Neural cell (in vitro differentiated cells): ENCODE results near the gene NDUFA5. TPM values are rescaled to one million over a fixed set of nuclear protein-coding genes. Genes with fewer than 3 reads are reported as not detected.

Experiments
- H2AFZ ChIP-seq: fragments of 200-600, 300-800 bp; sonication (generic), shearing (Covaris generic); 2 replicates; pipeline ENCODE4 v1.6.0; 2014; ENCODE audit warnings: low read depth, mild to moderate bottlenecking, antibody characterized with exemption, low read length, moderate library complexity
- H3F3A ChIP-seq: fragments of 200-600 bp; shearing (Covaris generic); 2 replicates; pipeline ENCODE4 v1.6.1; 2016; ENCODE audit warnings: mild to moderate bottlenecking, moderate library complexity, mixed read lengths, antibody characterized with exemption, low read length; ENCODE audit not compliant: insufficient read depth, poor library complexity, severe bottlenecking
- H3K27ac ChIP-seq: fragments of 200-600, 300-800 bp; sonication (generic), shearing (Covaris generic); 2 replicates; pipeline ENCODE4 v1.5.1; 2014; ENCODE audit warnings: mild to moderate bottlenecking, low read length, moderate library complexity
- H3K27me3 ChIP-seq: fragments of 300-800, 200-600 bp; sonication (generic), shearing (Covaris generic); 2 replicates; pipeline ENCODE4 v1.6.0; 2014; ENCODE audit warnings: mild to moderate bottlenecking, low read depth, low read length, moderate library complexity; ENCODE audit not compliant: insufficient read depth
- H3K36me3 ChIP-seq: fragments of 300-800, 200-600 bp; sonication (generic), shearing (Covaris generic); 2 replicates; pipeline ENCODE4 v1.5.1; 2014; ENCODE audit warnings: mild to moderate bottlenecking, antibody characterized with exemption, low read length, moderate library complexity; ENCODE audit not compliant: insufficient read depth
- H3K4me2 ChIP-seq: fragments of 300-800, 200-600 bp; sonication (generic), shearing (Covaris generic); 2 replicates; pipeline ENCODE4 v1.6.0; 2014; ENCODE audit warnings: mild to moderate bottlenecking, low read length
- H3K4me3 ChIP-seq: fragments of 300-800, 200-600 bp; sonication (generic), shearing (Covaris generic); 2 replicates; pipeline ENCODE4 v1.5.1; 2014; ENCODE audit warnings: mild to moderate bottlenecking, low read length, moderate library complexity
- H3K79me2 ChIP-seq: fragments of 200-600 bp; shearing (Covaris generic); replicated peaks from 2 replicates; pipeline ENCODE4 v1.6.0; 2014; ENCODE audit warnings: mild to moderate bottlenecking, low read length, moderate library complexity; ENCODE audit not compliant: insufficient read depth
- H3K9ac ChIP-seq: fragments of 300-800, 200-600 bp; sonication (generic), shearing (Covaris generic); 2 replicates; pipeline ENCODE4 v1.6.1; 2016; ENCODE audit warnings: mild to moderate bottlenecking, low read length, mixed read lengths
- H3K9me2 ChIP-seq: fragments of 200-600 bp; shearing (Covaris generic); 2 replicates; pipeline ENCODE4 v1.6.1; 2016; ENCODE audit warnings: mild to moderate bottlenecking, low read length, mixed read lengths; ENCODE audit not compliant: insufficient read depth
- H3K9me3 ChIP-seq: fragments of 200-600, 300-800 bp; sonication (generic), shearing (Covaris generic); 2 replicates; pipeline ENCODE4 v1.6.1; 2016; ENCODE audit warnings: mild to moderate bottlenecking, mixed run types, low read length, moderate library complexity, mixed read lengths
- H4K20me1 ChIP-seq: fragments of 200-600 bp; shearing (Covaris generic); 2 replicates; pipeline ENCODE4 v1.6.1; 2016; ENCODE audit warnings: mild to moderate bottlenecking, mixed run types; ENCODE audit not compliant: insufficient read depth
- EP300 ChIP-seq: fragments of 450-650 bp; conservative IDR thresholded peaks from 2 replicates; pipeline ENCODE4 v1.6.1; 2014; ENCODE audit warnings: antibody characterized with exemption, mild to moderate bottlenecking, moderate library complexity; ENCODE audit not compliant: poor library complexity, severe bottlenecking
- EZH2 ChIP-seq: fragments of 200-600, 300-800 bp; shearing (Covaris generic), sonication (generic); IDR thresholded peaks from 2 replicates; pipeline ENCODE4 v1.6.1; 2014; ENCODE audit warnings: antibody characterized with exemption, low read length, borderline replicate concordance, mild to moderate bottlenecking; ENCODE audit not compliant: insufficient read depth, poor library complexity, severe bottlenecking
- MXI1 ChIP-seq: fragments of 450-650 bp; conservative IDR thresholded peaks from 2 replicates; pipeline ENCODE4 v1.6.1; 2014; ENCODE audit warnings: antibody characterized with exemption, mild to moderate bottlenecking; ENCODE audit not compliant: poor library complexity, severe bottlenecking
- POLR2AphosphoS5 ChIP-seq: IDR thresholded peaks from 2 replicates; pipeline ENCODE4 v1.6.1; 2012
- RAD21 ChIP-seq: fragments of 450-650 bp; conservative IDR thresholded peaks from 2 replicates; pipeline ENCODE4 v1.6.1; 2014; ENCODE audit warnings: antibody characterized with exemption, mild to moderate bottlenecking, moderate library complexity
- SMC3 ChIP-seq: fragments of 450-650 bp; conservative IDR thresholded peaks from 2 replicates; pipeline ENCODE4 v1.6.1; 2014; ENCODE audit warnings: antibody characterized with exemption, mild to moderate bottlenecking, moderate library complexity; ENCODE audit not compliant: poor library complexity
- TAF1 ChIP-seq: IDR thresholded peaks from 2 replicates; pipeline ENCODE4 v1.6.1; 2012; ENCODE audit warnings: low read depth
- polyA plus RNA-seq: library from polyadenylated mRNA; depleted of rRNA; stranded (reverse); fragments of >200 nt; gene quantifications from 2 replicates; pipeline ENCODE4 v1.2.3, GENCODE V29; 2014
- TF ChIP-seq, protein P1 (sequence below): fragments of 450-650 bp; IDR thresholded peaks from 2 replicates; pipeline ENCODE4 v1.5.1; 2014; ENCODE audit warnings: antibody characterized with exemption, mild to moderate bottlenecking, moderate library complexity; ENCODE audit not compliant: poor library complexity, severe bottlenecking
- TF ChIP-seq, protein P2 (sequence below): IDR thresholded peaks from 2 replicates; pipeline ENCODE4 v1.6.1; 2012; ENCODE audit warnings: borderline replicate concordance

The NDUFA5 gene
- polyA plus RNA-seq, 1 donor from 2014 or later = 406 TPM

DNA sequence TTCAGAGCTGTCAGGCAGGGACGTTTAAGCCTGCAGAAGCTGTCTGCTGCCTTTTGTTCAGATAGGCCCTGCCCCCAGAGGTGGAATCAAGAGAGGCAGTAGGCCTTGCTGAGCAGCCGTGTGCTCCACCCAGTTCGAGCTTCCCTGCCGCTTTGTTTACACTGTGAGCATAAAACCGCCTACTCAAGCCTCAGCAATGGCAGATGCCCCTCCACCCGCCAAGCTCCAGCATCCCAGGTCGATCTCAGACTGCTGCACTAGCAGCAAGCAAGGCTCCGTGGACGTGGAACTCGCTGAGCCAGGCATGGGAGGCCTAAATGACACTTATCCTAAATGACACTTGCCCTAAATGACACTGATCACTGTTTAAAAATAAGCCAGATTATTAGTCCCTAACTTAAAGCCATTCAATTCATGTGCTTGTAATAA is 37.2 kb upstream of the NDUFA5 start:
- TF ChIP-seq POLR2AphosphoS5 (peak; percentile 15), SMC3 (no peak)
- H2AFZ ChIP-seq = no peak overlapping the region
- no peaks in the 10 kb centered on the region for H3K79me2 ChIP-seq
- H3F3A ChIP-seq = no peaks in the 10 kb centered on the region
- H3K9me2 ChIP-seq = no peaks in the 10 kb centered on the region
- no peak overlapping the region for H3K4me2 ChIP-seq
- no peak overlapping the region for H3K9ac ChIP-seq
- H3K4me3 ChIP-seq = no peak overlapping the region
- H3K9me3 ChIP-seq = no peaks in the 10 kb centered on the region
- H3K36me3 ChIP-seq = no peaks in the 10 kb centered on the region
- H3K27me3 ChIP-seq = no peaks in the 10 kb centered on the region
- H4K20me1 ChIP-seq = no peaks in the 10 kb centered on the region
- H3K27ac ChIP-seq = no peak overlapping the region

DNA sequence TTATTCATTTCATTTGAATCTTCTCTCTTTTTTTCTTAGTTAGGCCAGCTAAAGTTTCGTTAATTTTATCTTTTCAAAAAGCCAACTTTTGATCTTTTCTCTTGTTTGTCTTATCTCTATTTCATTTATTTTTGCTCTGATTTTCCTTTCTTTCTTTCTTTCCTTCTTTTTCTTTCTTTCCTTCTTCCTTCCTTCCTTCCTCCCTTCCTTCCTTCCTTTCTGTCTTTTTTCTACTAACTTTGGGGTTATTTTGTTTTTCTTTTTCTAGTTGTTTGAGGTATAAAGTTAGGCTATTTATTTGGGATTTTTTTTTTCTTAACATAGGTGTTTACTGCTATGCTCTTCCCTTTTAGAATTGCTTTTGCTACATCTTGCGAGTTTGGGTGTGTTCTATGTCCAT is 30.8 kb upstream of the NDUFA5 start:
- Histone ChIP-seq H3K4me3 (no peak overlapping the region), H3K4me2 (no peak overlapping the region), H4K20me1 (no peaks in the 10 kb centered on the region), H3K36me3 (no peaks in the 10 kb centered on the region), H2AFZ (no peak overlapping the region), H3K27me3 (no peaks in the 10 kb centered on the region), H3K27ac (no peak overlapping the region), H3K79me2 (no peaks in the 10 kb centered on the region), H3K9ac (no peak overlapping the region), H3K9me2 (no peaks in the 10 kb centered on the region), H3F3A (no peaks in the 10 kb centered on the region), H3K9me3 (no peaks in the 10 kb centered on the region)
- TF ChIP-seq, protein P1, sequence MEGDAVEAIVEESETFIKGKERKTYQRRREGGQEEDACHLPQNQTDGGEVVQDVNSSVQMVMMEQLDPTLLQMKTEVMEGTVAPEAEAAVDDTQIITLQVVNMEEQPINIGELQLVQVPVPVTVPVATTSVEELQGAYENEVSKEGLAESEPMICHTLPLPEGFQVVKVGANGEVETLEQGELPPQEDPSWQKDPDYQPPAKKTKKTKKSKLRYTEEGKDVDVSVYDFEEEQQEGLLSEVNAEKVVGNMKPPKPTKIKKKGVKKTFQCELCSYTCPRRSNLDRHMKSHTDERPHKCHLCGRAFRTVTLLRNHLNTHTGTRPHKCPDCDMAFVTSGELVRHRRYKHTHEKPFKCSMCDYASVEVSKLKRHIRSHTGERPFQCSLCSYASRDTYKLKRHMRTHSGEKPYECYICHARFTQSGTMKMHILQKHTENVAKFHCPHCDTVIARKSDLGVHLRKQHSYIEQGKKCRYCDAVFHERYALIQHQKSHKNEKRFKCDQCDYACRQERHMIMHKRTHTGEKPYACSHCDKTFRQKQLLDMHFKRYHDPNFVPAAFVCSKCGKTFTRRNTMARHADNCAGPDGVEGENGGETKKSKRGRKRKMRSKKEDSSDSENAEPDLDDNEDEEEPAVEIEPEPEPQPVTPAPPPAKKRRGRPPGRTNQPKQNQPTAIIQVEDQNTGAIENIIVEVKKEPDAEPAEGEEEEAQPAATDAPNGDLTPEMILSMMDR = no peak
- TF ChIP-seq, protein P2, sequence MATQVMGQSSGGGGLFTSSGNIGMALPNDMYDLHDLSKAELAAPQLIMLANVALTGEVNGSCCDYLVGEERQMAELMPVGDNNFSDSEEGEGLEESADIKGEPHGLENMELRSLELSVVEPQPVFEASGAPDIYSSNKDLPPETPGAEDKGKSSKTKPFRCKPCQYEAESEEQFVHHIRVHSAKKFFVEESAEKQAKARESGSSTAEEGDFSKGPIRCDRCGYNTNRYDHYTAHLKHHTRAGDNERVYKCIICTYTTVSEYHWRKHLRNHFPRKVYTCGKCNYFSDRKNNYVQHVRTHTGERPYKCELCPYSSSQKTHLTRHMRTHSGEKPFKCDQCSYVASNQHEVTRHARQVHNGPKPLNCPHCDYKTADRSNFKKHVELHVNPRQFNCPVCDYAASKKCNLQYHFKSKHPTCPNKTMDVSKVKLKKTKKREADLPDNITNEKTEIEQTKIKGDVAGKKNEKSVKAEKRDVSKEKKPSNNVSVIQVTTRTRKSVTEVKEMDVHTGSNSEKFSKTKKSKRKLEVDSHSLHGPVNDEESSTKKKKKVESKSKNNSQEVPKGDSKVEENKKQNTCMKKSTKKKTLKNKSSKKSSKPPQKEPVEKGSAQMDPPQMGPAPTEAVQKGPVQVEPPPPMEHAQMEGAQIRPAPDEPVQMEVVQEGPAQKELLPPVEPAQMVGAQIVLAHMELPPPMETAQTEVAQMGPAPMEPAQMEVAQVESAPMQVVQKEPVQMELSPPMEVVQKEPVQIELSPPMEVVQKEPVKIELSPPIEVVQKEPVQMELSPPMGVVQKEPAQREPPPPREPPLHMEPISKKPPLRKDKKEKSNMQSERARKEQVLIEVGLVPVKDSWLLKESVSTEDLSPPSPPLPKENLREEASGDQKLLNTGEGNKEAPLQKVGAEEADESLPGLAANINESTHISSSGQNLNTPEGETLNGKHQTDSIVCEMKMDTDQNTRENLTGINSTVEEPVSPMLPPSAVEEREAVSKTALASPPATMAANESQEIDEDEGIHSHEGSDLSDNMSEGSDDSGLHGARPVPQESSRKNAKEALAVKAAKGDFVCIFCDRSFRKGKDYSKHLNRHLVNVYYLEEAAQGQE = no peak
- no peak for TF ChIP-seq RAD21
- TF ChIP-seq MXI1 = no peak
- TF ChIP-seq EP300 = no peak
- TF ChIP-seq TAF1 = no peak
- TF ChIP-seq SMC3 = no peak
- no peak for TF ChIP-seq EZH2
- TF ChIP-seq POLR2AphosphoS5 = no peak

DNA sequence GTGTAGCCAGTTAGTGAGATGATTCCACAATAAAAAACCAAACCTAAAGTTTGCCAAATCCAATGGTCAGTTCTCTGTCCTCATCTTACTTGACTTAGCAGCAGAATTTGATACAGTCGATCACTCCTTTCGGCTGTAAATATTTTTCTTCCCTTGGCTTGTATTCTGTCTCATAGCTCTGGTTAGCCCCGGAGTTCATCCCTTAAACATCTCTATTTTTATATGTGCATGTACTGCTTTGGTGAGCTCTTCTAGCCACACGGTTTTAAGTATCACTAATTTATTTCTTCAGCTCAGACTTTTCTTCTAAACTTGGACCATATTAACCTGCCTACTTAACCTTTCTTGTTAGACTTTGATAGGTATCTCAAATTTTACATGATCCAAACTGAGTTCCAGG is 26.2 kb upstream of the NDUFA5 start:
- TF ChIP-seq POLR2AphosphoS5 (no peak), MXI1 (no peak), TAF1 (no peak)
- TF ChIP-seq, protein P1 = no peak

More for the DNA sequence above, 26.2 kb upstream of the NDUFA5 start:
- Histone ChIP-seq H3K4me3 (no peak overlapping the region), H4K20me1 (no peaks in the 10 kb centered on the region), H3K27ac (no peak overlapping the region), H3K79me2 (no peaks in the 10 kb centered on the region), H3F3A (no peaks in the 10 kb centered on the region), H3K9me2 (no peaks in the 10 kb centered on the region), H2AFZ (no peak overlapping the region), H3K9ac (no peak overlapping the region), H3K9me3 (no peaks in the 10 kb centered on the region), H3K27me3 (no peaks in the 10 kb centered on the region), H3K4me2 (no peak overlapping the region), H3K36me3 (no peaks in the 10 kb centered on the region)
